ENCODE results near the gene PLPP1.

- TF ChIP-seq POLR2AphosphoS5 (IDR thresholded peaks at IDR 0.05; ENCODE audit: low read depth) (no peak), CTCF (IDR thresholded peaks at IDR 0.05; ENCODE audit: insufficient read depth, low read length) (no peak), SPI1 (IDR thresholded peaks at IDR 0.05; ENCODE audit: borderline replicate concordance, low read depth) (no peak), REST (IDR thresholded peaks at IDR 0.05; ENCODE audit: insufficient replicate concordance, low read depth) (no peak)
Measured at GRCh38 chr5:55502759-55503158, 32.0 kb downstream of the PLPP1 start.
